Psoas muscle (tissue), 8 donors: ENCODE results near the gene SEC24D. TPM values are rescaled to one million over a fixed set of nuclear protein-coding genes. Genes with fewer than 3 reads are reported as not detected.

Experiments
- ATAC-seq, 4 donors: fragments of 200-7000 bp; cut with Tn5 transposase; one replicate each; pipeline ENCODE4 v1.9.1; 2020; ENCODE audit warnings: moderate library complexity in 3 of 4, mild to moderate bottlenecking in 2 of 4
- DNase-seq, 2 donors: peaks; one replicate each; pipeline ENCODE4 v3.0.0-alpha.2; 2020
- H3K27ac ChIP-seq: fragments of 200-600 bp; one replicate; pipeline ENCODE4 v1.8.0; 2022
- H3K27me3 ChIP-seq, 3 donors: fragments of 200-600 bp in 1 of 3; one replicate each; pipeline versions ENCODE4 v1.6.1 to v1.8.0; 2013 to 2022; ENCODE audit warnings: low read length in 2 of 3, mild to moderate bottlenecking in 2 of 3, moderate library complexity in 1 of 3; ENCODE audit not compliant: insufficient read depth in 3 of 3
- H3K36me3 ChIP-seq, 2 donors: fragments of 200-600 bp in 1 of 2; one replicate each; pipeline versions ENCODE4 v1.6.1 to v1.8.0; 2013 to 2022; ENCODE audit warnings: low read depth in 1 of 2, mild to moderate bottlenecking in 1 of 2, moderate library complexity in 1 of 2; ENCODE audit not compliant: insufficient read depth in 1 of 2
- H3K4me1 ChIP-seq: fragments of 200-600 bp; one replicate; pipeline ENCODE4 v1.8.0; 2022
- H3K4me3 ChIP-seq: fragments of 200-600 bp; one replicate; pipeline ENCODE4 v1.8.0; 2022; ENCODE audit warnings: mild to moderate bottlenecking
- H3K9me3 ChIP-seq: fragments of 200-600 bp; one replicate; pipeline ENCODE4 v1.8.0; 2022
- CTCF ChIP-seq: fragments of 200-600 bp; IDR thresholded peaks from one replicate; pipeline ENCODE4 v1.8.0; 2022; ENCODE audit warnings: antibody characterized with exemption
- WGBS, 3 donors: extraction: QIAGEN DNeasy Blood & Tissue Kit; methylation state at CpG; one replicate each; pipeline versions ENCODE4 v1.1.6 to v1.1.7; 2013; 5-methylcytosine and 5-hydroxymethylcytosine counted together
- intact Hi-C, 2 donors: fragments of 100-400 bp; cut with DNase I; formaldehyde crosslinking; loops; one replicate each; pipeline versions ENCODE4 v1.11.0 to v1.14.2; 2022
- polyA plus RNA-seq, 3 donors: library from polyadenylated mRNA; stranded (reverse); fragments of 200-250 nt; gene quantifications; one replicate each; pipeline ENCODE4 v1.2.3, GENCODE V29; 2013
- total RNA-seq, 4 donors: library from RNA; stranded (reverse); fragmentation: NEBNext Ultra II Directional in 2 of 4; extraction: Animal tissue kit (Norgen Biotek cat#: 25700) in 2 of 4; gene quantifications; one replicate each; pipeline versions ENCODE4 v1.2.1 to v1.2.4, GENCODE V29; 2021 to 2023
- donor health status: healthy with polysubstance abuse.
- donor health status: DM: no; HTN: no; CAD: no; lungs with moderate emphysema.
- donor health status: Bipolar disorder and iron deficiency.
- donor health status: healthy.
- donor health status: DM: yes; HTN: yes; CAD: no.
- donor health status: DM: no; HTN: no; CAD: no.
- donor health status: DM: no; HTN: no; CAD: no.
- donor health status: DM: yes; HTN: yes; CAD: no.

Gene SEC24D
- total and polyA plus RNA-seq, 7 donors = 2.4 to 13.7 (median 5.9) TPM

- Histone ChIP-seq H3K9me3 (no peaks in the 10 kb centered on the region), H3K27me3 (no peaks in the 10 kb centered on the region), H3K36me3 (peaks cover 0 to 23% of the 10 kb centered on the region in 2 donors), H3K4me1 (peaks cover 34% of the 10 kb centered on the region), H3K27ac (no peak overlapping the region), H3K4me3 (no peak overlapping the region)
- WGBS, 3 donors = 79 to 83% (median 80%) methylated on average over 4 of the region's 4 CpGs
- intact Hi-C loops = no loop called here
- TF ChIP-seq CTCF = no peak
- no peak for ATAC-seq
- DNase-seq = no peak
Observed at GRCh38 chr4:118769161-118769560, 66.8 kb downstream of the SEC24D start.

GRCh38 chr4:118767109-118767508 is 68.8 kb downstream of the SEC24D start:
- 93 to 96% (median 93%) methylated on average over 6 of the region's 6 CpGs for WGBS, 3 donors
- H3K4me1 ChIP-seq = peaks cover 22% of the 10 kb centered on the region
- TF ChIP-seq CTCF = no peak
- DNase-seq (no peak), ATAC-seq (no peak)
- no peak overlapping the region for H3K27ac ChIP-seq
- H3K9me3 ChIP-seq = no peaks in the 10 kb centered on the region
- H3K4me3 ChIP-seq = no peak overlapping the region
- peaks cover 0 to 32% of the 10 kb centered on the region in 2 donors for H3K36me3 ChIP-seq
- H3K27me3 ChIP-seq = no peaks in the 10 kb centered on the region
- intact Hi-C loops = no loop called here

- H3K27me3 ChIP-seq = no peaks in the 10 kb centered on the region
- intact Hi-C loops = no loop called here
- 3 to 10% (median 9%) methylated on average over 1 of the region's 1 CpG for WGBS, 3 donors
- no peak for TF ChIP-seq CTCF
- ATAC-seq (peak; percentile 70 to 92 (median 80)), DNase-seq (no peak)
- H3K27ac ChIP-seq = peak overlapping the region; percentile 51
- H3K4me3 ChIP-seq = no peak overlapping the region
- peaks cover 0 to 32% of the 10 kb centered on the region in 2 donors for H3K36me3 ChIP-seq
- peaks cover 31% of the 10 kb centered on the region for H3K4me1 ChIP-seq
- no peaks in the 10 kb centered on the region for H3K9me3 ChIP-seq
Observed at GRCh38 chr4:118765399-118765798, 70.5 kb downstream of the SEC24D start.

- DNase-seq = no peak
- no peak for ATAC-seq
- TF ChIP-seq CTCF = no peak
- intact Hi-C loops = no loop called here
- no peak overlapping the region for H3K4me3 ChIP-seq
- H3K4me1 ChIP-seq = peaks cover 35% of the 10 kb centered on the region
- H3K27me3 ChIP-seq = no peaks in the 10 kb centered on the region
- H3K36me3 ChIP-seq = peaks cover 0 to 32% of the 10 kb centered on the region in 2 donors
- WGBS, 3 donors = 68 to 74% (median 71%) methylated on average over 3 of the region's 3 CpGs
- H3K27ac ChIP-seq = no peak overlapping the region
- H3K9me3 ChIP-seq = no peaks in the 10 kb centered on the region
Observed at GRCh38 chr4:118762730-118763477, 73.0 kb downstream of the SEC24D start.

GRCh38 chr4:118762155-118762554 is 73.8 kb downstream of the SEC24D start:
- 69 to 87% (median 82%) methylated on average over 5 of the region's 5 CpGs for WGBS, 3 donors

More at GRCh38 chr4:118762155-118762554, 73.8 kb downstream of the SEC24D start:
- Histone ChIP-seq H3K36me3 (peaks cover 0 to 26% of the 10 kb centered on the region in 2 donors), H3K27me3 (no peaks in the 10 kb centered on the region), H3K27ac (no peak overlapping the region), H3K4me1 (peaks cover 35% of the 10 kb centered on the region), H3K9me3 (no peaks in the 10 kb centered on the region), H3K4me3 (no peak overlapping the region)
- no peak for ATAC-seq
- no peak for DNase-seq
- no peak for TF ChIP-seq CTCF
- intact Hi-C loops = no loop called here
